GM21381 (cell line): ENCODE measurements around the gene NSUN4.
A peak's percentile ranks its signal among the peaks of the same experiment; 100 is the strongest.
"Not testable (repeated sequence)": the region's sequence is repeated elsewhere in the genome, so short reads cannot be mapped to it uniquely, and the experiment has no call there.

Experiments used
- ATAC-seq: cut with Tn5 transposase; IDR thresholded peaks from one replicate; pipeline ENCODE4 v1.9.1; 2021; ENCODE audit warnings: mild to moderate bottlenecking, moderate library complexity; ENCODE audit not compliant: unreplicated experiment

Gene NSUN4

DNA sequence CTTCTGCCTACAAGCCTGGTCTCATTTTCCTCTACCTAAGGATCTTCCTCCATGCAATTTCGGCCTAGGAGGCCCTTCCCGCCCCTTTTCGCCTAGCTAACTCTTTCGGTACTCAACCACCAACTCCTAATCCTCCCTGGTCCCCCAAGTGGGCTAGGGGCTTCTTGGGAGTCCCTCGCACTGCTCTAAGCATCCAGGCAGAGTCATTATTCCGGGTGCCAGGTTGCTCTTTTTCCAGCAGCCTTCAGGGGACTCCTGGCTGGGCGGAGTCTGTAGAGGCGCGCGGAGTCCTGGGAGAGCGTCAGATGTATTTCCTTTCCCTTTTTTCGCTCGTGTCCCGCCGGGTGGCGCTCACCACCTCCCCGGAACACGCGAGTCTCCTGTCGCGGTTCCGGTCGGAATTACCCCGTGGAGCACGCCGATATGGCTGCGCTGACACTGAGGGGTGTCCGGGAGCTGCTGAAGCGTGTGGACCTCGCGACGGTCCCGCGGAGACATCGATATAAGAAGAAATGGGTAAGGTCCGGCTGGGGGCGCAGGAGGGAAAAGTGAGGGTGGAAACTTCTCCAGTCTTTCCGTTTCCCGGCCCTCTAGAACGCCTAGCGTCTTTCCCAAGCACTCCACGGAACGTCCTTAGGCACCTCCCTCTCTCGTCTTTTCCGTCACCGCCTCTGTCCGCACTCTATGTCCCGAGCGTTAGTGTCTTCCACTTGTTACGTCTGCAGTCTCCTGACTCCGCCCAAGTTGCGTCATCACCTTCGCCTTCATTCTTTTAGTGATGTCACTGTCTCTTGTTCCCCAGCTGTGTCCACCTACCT lies at the start of gene NSUN4:
Gene NSUN4, plus strand, starts transcription at position 404 of the 818 bp plus-strand sequence. Its CDS starts 20 bp downstream, at position 424.
- ATAC-seq: peak; percentile 86

DNA sequence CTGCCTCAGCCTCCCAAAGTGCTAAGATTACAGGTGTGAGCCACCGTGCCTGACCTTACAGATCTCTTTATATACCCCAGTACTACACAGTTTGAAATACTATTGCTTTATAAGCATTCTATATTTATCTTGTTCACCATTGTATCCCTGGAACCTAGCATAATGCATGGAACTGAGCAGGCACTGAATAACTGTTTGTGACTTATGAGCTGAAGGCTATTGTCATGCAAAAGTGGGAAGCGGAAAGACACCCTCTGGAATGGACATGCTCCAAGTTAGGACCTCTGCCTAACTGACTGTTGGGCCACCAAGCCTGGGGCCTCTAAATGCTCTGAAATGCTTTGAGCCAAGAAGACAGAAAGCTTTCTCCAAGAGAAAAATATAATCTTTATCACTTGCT lies 45.3 kb upstream of the NSUN4 start:
- no peak for ATAC-seq

DNA sequence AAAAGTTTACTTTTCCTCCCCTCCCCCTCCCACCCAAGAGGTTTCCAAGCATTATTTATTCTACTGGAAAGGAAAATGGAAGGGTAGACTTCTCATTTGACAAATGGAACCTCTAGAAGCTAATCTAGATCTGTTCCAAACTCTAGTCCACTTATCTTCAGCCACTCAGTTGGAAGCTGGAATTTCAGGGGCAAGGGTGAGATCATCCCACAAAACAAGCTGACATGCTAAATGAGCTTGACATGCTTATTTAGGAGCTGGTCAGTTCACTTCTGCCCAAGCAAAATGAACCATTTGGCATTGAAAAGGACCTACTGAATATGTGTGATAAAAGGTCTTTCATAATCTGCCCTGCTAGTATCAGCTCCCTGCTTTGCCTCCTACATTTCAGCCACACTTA lies 42.2 kb upstream of the NSUN4 start:
- no peak for ATAC-seq

- no peak for ATAC-seq
Observed at GRCh38 chr1:46300673-46301405, 39.8 kb upstream of the NSUN4 start.

DNA sequence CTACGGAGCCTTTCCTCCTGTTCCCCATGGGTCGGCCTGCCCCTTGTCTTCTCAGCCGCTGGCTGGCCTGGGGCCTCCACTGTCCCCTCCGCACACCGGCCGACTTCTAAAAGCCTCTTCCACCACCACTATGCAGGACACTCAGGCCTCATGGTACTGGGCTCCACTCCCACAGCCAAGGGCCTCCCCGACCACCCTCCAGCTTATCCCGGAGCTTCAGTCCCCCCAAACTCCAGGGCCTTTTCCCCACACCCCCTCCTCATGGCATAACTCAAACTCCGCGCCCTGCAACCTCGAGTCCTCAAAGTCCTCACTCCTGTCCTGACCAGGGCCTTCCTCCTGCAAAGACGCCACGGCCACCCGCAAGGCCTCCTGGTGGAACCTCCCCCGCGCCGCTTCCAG lies 39.2 kb upstream of the NSUN4 start:
- ATAC-seq: no peak

DNA sequence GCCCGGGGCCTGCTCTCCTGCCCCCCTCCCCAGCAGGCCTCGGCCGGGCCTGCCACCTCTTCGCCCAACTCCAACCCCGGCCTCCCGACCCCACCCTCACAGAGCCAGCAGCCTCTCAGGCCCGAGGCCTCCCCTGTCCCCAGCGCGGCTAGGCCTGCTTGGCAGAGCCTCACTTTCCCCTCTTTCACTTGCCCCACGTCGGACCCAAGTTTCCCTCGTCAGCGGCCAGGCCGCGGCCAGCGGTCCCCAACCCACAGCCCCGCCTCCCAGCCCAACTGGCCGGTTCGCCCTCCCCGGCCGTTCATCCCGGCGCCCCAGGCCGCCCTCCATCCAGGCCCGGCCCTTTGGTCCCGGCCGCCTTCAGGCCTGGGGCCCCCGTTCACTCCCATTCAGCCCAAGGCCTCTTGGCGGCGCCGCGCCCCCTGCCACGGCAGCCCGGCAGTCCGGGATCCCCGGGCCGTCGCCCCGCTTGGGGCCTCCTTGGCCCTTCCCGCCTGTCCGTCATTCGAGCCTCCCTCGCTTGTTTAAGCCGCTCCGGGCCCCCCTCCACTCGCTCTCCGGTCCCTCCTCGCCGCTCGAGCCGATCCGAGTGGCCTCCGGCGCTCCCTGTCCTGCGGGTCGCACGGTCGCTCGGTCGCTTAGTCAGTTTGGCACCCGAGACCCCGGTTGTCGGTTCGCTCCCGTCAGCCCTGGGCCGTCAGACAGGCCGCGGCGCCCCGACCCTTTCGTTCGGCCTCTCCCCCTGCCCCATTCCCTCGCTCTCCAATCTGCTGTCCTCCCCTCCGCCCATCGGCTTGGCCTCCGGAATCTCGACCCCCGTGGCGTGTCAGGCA lies 38.6 kb upstream of the NSUN4 start:
- peak; percentile 25 for ATAC-seq

GRCh38 chr1:46302641-46303037 lies 38.0 kb upstream of the NSUN4 start:
- ATAC-seq: peak; percentile 8

GRCh38 chr1:46303038-46303871 lies 37.4 kb upstream of the NSUN4 start, which contains the start of the genes LRRC41 and UQCRH:
LRRC41 (minus strand) TSS chr1:46303616; CDS start chr1:46303322, 294 bp downstream.
UQCRH (plus strand) TSS chr1:46303698; CDS start chr1:46303767, 69 bp downstream.
- peak; percentile 81 for ATAC-seq

DNA sequence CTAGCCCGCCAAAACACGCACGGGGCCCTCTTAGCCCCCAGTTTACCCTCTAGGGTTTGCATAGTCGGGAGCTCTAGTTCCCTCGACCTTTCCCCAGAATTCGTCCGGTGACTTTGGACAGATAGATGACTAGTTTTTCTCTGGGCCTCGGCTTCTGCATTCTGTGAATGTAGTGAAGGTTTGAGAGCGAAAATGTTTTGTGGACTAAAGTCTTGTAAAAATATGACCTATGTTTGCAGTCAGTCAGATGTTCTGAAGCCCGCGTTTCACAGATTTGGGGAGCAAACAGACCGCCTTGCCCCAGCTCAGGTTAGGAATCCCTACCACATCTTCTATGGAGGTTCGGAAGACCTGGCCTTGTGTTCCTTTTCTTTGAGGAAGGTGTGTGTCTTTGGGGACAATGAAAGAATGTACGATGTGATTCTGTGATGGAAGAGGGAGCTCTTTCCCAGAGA lies 36.7 kb upstream of the NSUN4 start:
- no peak for ATAC-seq

DNA sequence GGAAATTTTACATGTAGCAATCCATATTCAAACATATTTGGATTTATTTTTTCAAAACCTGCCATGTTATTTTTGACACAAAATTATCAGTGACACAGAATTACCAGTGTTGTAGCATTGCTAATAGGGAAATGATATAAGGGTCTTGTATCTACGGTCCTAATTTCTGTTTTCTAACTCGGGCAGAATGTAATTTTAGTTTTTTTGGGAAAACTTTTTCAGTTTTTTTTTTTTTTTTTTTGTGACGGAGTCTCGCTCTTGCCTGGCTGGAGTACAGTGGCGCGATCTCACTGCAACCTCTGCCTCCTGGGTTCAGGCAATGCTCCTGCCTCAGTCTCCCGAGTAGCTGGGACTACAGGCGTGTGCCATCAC lies 34.5 kb upstream of the NSUN4 start:
- no peak for ATAC-seq

DNA sequence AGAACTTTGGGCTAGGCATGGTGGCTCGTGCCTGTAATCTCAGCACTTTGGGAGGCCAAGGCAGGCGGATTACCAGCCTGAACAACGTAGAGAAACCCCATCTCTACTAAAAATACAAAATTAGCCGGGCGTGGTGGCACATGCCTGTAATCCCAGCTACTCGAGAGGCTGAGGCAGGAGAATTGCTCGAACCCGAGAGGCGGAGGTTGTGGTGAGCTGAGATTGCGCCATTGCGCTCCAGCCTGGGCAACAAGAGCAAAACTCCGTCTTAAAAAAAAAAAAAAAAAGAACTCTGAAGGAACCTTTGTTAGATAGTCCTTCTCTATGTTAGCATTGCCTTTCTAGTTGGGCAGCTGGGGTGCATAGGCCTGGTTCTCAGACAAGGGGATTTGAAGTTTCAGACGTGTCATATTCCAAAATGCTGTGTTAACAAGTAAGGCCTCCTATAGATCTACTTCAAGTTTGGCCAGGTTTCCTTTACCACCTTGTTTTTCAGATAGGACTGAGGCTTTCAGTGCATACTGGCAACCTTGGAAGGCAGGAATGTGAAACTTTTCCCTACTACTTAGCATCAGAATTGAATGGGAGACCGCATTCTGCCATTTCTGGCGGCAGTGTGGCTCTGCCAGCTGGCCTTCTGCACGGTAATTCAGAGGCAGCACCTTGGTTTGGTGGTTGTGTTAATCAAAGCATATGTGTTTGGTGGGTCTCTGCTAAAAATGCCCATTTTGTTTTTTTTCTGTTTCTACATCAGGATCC lies 31.0 kb upstream of the NSUN4 start:
- no peak for ATAC-seq

DNA sequence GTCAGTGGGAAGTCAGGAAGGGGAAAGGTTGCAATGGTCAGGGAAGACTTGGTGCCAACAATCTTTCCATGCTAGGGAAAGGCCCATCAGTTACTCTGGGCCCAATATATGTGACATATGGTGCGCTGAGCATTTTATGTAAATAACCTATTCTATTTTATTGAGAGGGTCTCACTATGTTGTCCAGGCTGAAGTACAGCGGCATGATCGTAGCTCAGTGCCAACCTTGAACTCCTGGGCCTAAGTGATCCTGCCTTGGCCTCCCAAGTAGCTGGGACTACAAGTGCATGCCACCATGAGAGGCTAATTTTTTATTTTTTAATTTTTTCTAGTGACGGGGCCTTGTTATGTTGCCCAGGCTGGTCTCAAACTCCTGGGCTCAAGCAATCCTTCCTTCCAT lies 30.3 kb upstream of the NSUN4 start:
- ATAC-seq: no peak

DNA sequence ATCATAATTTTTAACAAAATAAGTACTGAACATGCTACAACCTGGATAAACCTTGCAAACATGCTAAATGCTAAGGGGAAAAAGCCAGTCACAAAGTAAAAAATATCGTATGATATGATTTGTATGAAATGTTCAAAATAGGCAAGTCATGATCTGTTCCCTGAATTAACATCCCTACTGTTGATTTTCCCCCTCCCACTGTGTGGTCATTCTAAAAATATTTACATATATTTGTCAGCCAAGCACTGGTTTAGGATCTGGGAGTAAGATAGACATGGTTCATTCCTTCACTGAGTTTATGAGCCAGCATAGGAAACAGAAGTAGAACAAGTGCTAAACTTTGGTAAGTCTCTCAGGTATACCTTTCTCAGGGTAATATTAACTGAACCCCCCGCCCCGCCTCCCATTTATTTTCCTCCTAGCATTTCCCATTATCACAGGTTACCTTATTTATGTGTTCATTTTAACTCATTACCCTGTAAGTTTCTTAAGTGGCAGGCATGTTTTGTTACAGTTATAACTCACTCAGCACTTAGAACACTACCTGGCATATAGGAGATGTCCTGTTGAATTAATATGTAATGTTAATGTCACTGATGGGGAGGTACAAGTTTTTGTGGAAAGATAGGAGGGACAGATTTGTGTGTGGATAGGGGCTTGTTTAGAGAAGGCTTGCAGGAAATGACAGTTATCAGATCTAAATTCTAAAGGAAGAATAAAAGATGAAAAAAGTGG lies 24.8 kb upstream of the NSUN4 start:
- ATAC-seq: no peak

- no peak for ATAC-seq
Observed at GRCh38 chr1:46317323-46317722, 23.3 kb upstream of the NSUN4 start.

DNA sequence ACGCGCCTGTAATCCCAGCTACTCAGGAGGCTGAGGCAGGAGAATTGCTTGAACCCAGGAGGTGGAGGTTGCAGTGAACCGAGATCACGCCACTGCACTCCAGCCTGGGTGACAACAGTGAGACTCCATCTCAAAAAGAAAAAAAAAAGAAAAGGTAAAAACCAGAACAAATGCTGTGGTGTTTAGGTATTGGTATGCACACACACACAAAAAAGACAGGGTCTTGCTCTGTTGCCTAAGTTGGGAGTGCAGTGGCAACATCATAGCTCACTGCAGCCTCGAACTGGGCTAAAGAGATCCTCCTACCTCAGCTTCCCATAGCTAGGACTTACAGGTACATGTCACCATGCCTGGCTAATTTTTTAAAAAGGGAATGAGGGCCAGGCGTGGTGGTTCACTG lies 21.3 kb upstream of the NSUN4 start:
- not testable (repeated sequence) for ATAC-seq

GRCh38 chr1:46319960-46320914 lies 20.4 kb upstream of the NSUN4 start:
- not testable (repeated sequence) for ATAC-seq

GRCh38 chr1:46322191-46322590 lies 18.4 kb upstream of the NSUN4 start:
- ATAC-seq: not testable (repeated sequence)
